H1 (cell line): Measurements from ENCODE around the gene RUFY3. TPM values are rescaled to one million over a fixed set of nuclear protein-coding genes. Genes with fewer than 3 reads are reported as not detected.
A peak's percentile ranks its signal among the peaks of the same experiment; 100 is the strongest.

Experiments used
- CTCF ChIA-PET: fragments of 300-600 bp; sonication (Branson Sonifier 250); formaldehyde crosslinking; loops from one replicate; lab custom pipeline; 2021; ENCODE audit not compliant: partially characterized antibody; lab: Charles Lee
- POLR2A ChIA-PET: fragments of 300-600 bp; sonication (Branson Sonifier 250); formaldehyde crosslinking; loops from one replicate; lab custom pipeline; 2021; ENCODE audit warnings: inconsistent platforms; ENCODE audit not compliant: partially characterized antibody; lab: Charles Lee
- DNase-seq, 2 experiments: peaks; one replicate each; pipeline versions ENCODE4 v3.0.0 to v3.0.0-alpha.2; 2010 to 2022; ENCODE audit warnings: low spot score in 2 of 2, low read depth in 1 of 2, mixed read lengths in 1 of 2
- FAIRE-seq: peaks from 2 replicates; lab custom pipeline; 2011; peaks lifted over from hg19 to GRCh38; lab: Jason Lieb, UNC
- H2AFZ ChIP-seq: 2 replicates; pipeline ENCODE4 v1.8.1; 2012; ENCODE audit warnings: low read length, inconsistent platforms
- H2AK5ac ChIP-seq: 2 replicates; pipeline ENCODE4 v1.6.1; 2013; ENCODE audit warnings: low read depth, low read length
- H2BK120ac ChIP-seq: replicated peaks from 2 replicates; pipeline ENCODE3; 2013; ENCODE audit warnings: low read depth, low read length, inconsistent platforms
- H2BK12ac ChIP-seq: 2 replicates; pipeline ENCODE4 v1.6.1; 2013; ENCODE audit warnings: low read depth, low read length
- H2BK15ac ChIP-seq: 2 replicates; pipeline ENCODE4 v1.6.1; 2013; ENCODE audit warnings: low read length
- H2BK20ac ChIP-seq: 2 replicates; pipeline ENCODE4 v1.6.1; 2013; ENCODE audit warnings: low read length
- H2BK5ac ChIP-seq: 2 replicates; pipeline ENCODE4 v1.6.1; 2013; ENCODE audit warnings: low read depth, low read length
- H3K14ac ChIP-seq: 2 replicates; pipeline ENCODE4 v1.6.1; 2013; ENCODE audit warnings: inconsistent platforms; ENCODE audit not compliant: insufficient read length
- H3K18ac ChIP-seq: 2 replicates; pipeline ENCODE4 v1.6.1; 2013; ENCODE audit warnings: low read length; ENCODE audit errors: extremely low read depth
- H3K23ac ChIP-seq: 2 replicates; pipeline ENCODE4 v1.6.1; 2013; ENCODE audit warnings: inconsistent platforms; ENCODE audit not compliant: insufficient read length
- H3K23me2 ChIP-seq: 2 replicates; pipeline ENCODE4 v1.6.1; 2013; ENCODE audit warnings: low read depth, low read length
- H3K27ac ChIP-seq: 2 replicates; pipeline ENCODE4 v1.6.1; 2011; ENCODE audit warnings: low read depth, low read length, inconsistent platforms
- H3K27me3 ChIP-seq, 4 experiments: replicated peaks in 1 of 4; 1 replicate in 1 of 4; 2 replicates in 3 of 4; pipeline versions ENCODE4 v1.6.1 to v1.8.1; 2011 to 2013; ENCODE audit warnings: low read length in 3 of 4, mild to moderate bottlenecking in 3 of 4, inconsistent platforms in 2 of 4, mixed read lengths in 2 of 4, moderate library complexity in 1 of 4; ENCODE audit not compliant: control insufficient read depth in 3 of 4, insufficient read depth in 3 of 4; ENCODE audit errors: extremely low read depth in 1 of 4
- H3K36me3 ChIP-seq, 4 experiments: 2 replicates each; pipeline versions ENCODE4 v1.6.1 to v1.8.1; 2011 to 2013; ENCODE audit warnings: mild to moderate bottlenecking in 4 of 4, low read length in 3 of 4, moderate library complexity in 2 of 4, control low read depth in 1 of 4, inconsistent platforms in 1 of 4; ENCODE audit not compliant: insufficient read depth in 4 of 4, control insufficient read depth in 2 of 4
- H3K4ac ChIP-seq: replicated peaks from 2 replicates; pipeline ENCODE3; 2013; ENCODE audit warnings: low read length, low read depth, mixed read lengths, inconsistent platforms; ENCODE audit not compliant: insufficient read length
- H3K4me1 ChIP-seq, 4 experiments: replicated peaks in 1 of 4; 1 replicate in 1 of 4; 2 replicates in 3 of 4; pipeline versions ENCODE4 v1.6.1 to v1.8.1; 2011 to 2013; ENCODE audit warnings: low read length in 3 of 4, inconsistent platforms in 2 of 4, mixed read lengths in 1 of 4; ENCODE audit not compliant: insufficient read depth in 4 of 4, control insufficient read depth in 3 of 4
- H3K4me2 ChIP-seq, 2 experiments: 2 replicates each; pipeline versions ENCODE4 v1.6.1 to v1.8.1; 2011 to 2013; ENCODE audit warnings: low read depth in 2 of 2, low read length in 2 of 2, control low read depth in 1 of 2, inconsistent platforms in 1 of 2, mild to moderate bottlenecking in 1 of 2; ENCODE audit not compliant: insufficient read depth in 1 of 2
- H3K4me3 ChIP-seq, 4 experiments: fragments of 200-600, 300-600 bp in 1 of 4; sonication (generic), shearing (Covaris generic), sonication (Bioruptor Twin) in 1 of 4; 2 replicates each; pipeline versions ENCODE4 v1.5.1 to v1.8.1; 2011 to 2016; ENCODE audit warnings: low read length in 4 of 4, low read depth in 3 of 4, control low read depth in 2 of 4, inconsistent platforms in 2 of 4, mild to moderate bottlenecking in 2 of 4, mixed read lengths in 1 of 4, moderate library complexity in 1 of 4; ENCODE audit not compliant: insufficient read depth in 2 of 4; ENCODE audit errors: extremely low read depth in 1 of 4
- H3K56ac ChIP-seq: replicated peaks from 2 replicates; pipeline ENCODE3; 2013; ENCODE audit warnings: low read depth, mild to moderate bottlenecking, mixed read lengths, low read length, inconsistent platforms; ENCODE audit not compliant: insufficient read length
- H3K79me1 ChIP-seq: 2 replicates; pipeline ENCODE4 v1.6.1; 2013; ENCODE audit warnings: low read depth, low read length, control low read depth
- H3K79me2 ChIP-seq, 2 experiments: 2 replicates each; pipeline versions ENCODE4 v1.6.1 to v1.8.1; 2012 to 2013; ENCODE audit warnings: low read length in 2 of 2, mild to moderate bottlenecking in 2 of 2, inconsistent platforms in 1 of 2; ENCODE audit not compliant: insufficient read depth in 2 of 2, control insufficient read depth in 1 of 2
- H3K9ac ChIP-seq, 4 experiments: replicated peaks in 1 of 4; 1 replicate in 1 of 4; 2 replicates in 3 of 4; pipeline versions ENCODE4 v1.6.1 to v1.8.1; 2011 to 2013; ENCODE audit warnings: low read depth in 3 of 4, low read length in 3 of 4, control low read depth in 2 of 4, mild to moderate bottlenecking in 2 of 4, moderate library complexity in 2 of 4, inconsistent platforms in 1 of 4; ENCODE audit errors: extremely low read depth in 1 of 4
- H3K9me3 ChIP-seq, 2 experiments: 2 replicates each; pipeline versions ENCODE4 v1.6.1 to v1.8.1; 2012 to 2013; ENCODE audit warnings: mild to moderate bottlenecking in 2 of 2, moderate library complexity in 2 of 2, control low read depth in 1 of 2, inconsistent platforms in 1 of 2, low read depth in 1 of 2, low read length in 1 of 2, mixed read lengths in 1 of 2; ENCODE audit not compliant: insufficient read depth in 2 of 2
- H4K20me1 ChIP-seq, 2 experiments: replicated peaks in 1 of 2; 2 replicates each; pipeline versions ENCODE3 to v1.8.1; 2011 to 2013; ENCODE audit warnings: inconsistent platforms in 2 of 2, low read length in 2 of 2, mild to moderate bottlenecking in 1 of 2; ENCODE audit not compliant: insufficient read depth in 2 of 2, control insufficient read depth in 1 of 2
- H4K5ac ChIP-seq: 2 replicates; pipeline ENCODE4 v1.6.1; 2013; ENCODE audit warnings: low read length, low read depth, mixed read lengths, inconsistent platforms; ENCODE audit not compliant: insufficient read length
- H4K8ac ChIP-seq: 2 replicates; pipeline ENCODE4 v1.8.0; 2013; ENCODE audit warnings: mild to moderate bottlenecking, moderate library complexity, low read length, inconsistent platforms; ENCODE audit not compliant: insufficient read depth; ENCODE audit errors: extremely low read depth
- H4K91ac ChIP-seq: replicated peaks from 2 replicates; pipeline ENCODE3; 2013; ENCODE audit warnings: low read length, mixed read lengths, inconsistent platforms; ENCODE audit not compliant: insufficient read length
- TEAD4 ChIP-seq: IDR thresholded peaks from 2 replicates; pipeline ENCODE4 v1.6.1; 2012; ENCODE audit warnings: low read depth, low read length, inconsistent platforms, mixed read lengths
- ZNF274 ChIP-seq: IDR thresholded peaks from 2 replicates; pipeline ENCODE4 v1.7.0; 2012; ENCODE audit warnings: low read length, borderline replicate concordance; ENCODE audit errors: extremely low read depth
- WGBS, 2 experiments: shearing (Covaris generic) in 1 of 2; methylation state at CpG; one replicate each; pipeline versions ENCODE4 v1.1.6 to v1.1.7; 2013 to 2015; ENCODE audit warnings: low lambda C conversion rate in 2 of 2, mixed read lengths in 2 of 2, inconsistent platforms in 1 of 2, low coverage in 1 of 2, missing lambda C conversion rate in 1 of 2; ENCODE audit not compliant: insufficient replicate concordance in 2 of 2, insufficient coverage in 1 of 2, insufficient read length in 1 of 2; ENCODE audit errors: extremely low coverage in 1 of 2, missing lambda C conversion rate in 1 of 2; 5-methylcytosine and 5-hydroxymethylcytosine counted together
- polyA plus RNA-seq, 7 experiments: library from polyadenylated mRNA; depleted of rRNA in 3 of 7; stranded (reverse) in 5 of 7; unstranded in 2 of 7; fragments of >200 nt in 5 of 7; fragments of 200-250 nt in 2 of 7; gene quantifications; 1 replicate in 5 of 7; 2 replicates in 1 of 7; 4 replicates in 1 of 7; pipeline versions ENCODE4 v1.2.1 to v1.2.3, GENCODE V29; 2011 to 2013; ENCODE audit warnings: missing spikeins in 2 of 7, mixed read lengths in 2 of 7
- total RNA-seq: library from RNA; stranded (reverse); fragmentation: NEBNext Ultra II Directional; extraction: Animal tissue kit (Norgen Biotek cat#: 25700); gene quantifications from 2 replicates; pipeline ENCODE4 v1.2.1, GENCODE V29; 2021

RUFY3 gene
- total and polyA plus RNA-seq, 2 of the 8 experiments (the other 6 are each of a cell fraction or from before 2014, with no cell fraction given): 7.8 to 33.1 TPM

- POLR2A ChIA-PET: interaction anchor here (0.8 kb wide), 2 partner anchors 36 to 125 kb away, joined by 3 to 4 read pairs; no protein-coding TSS in a partner anchor
- no peak for FAIRE-seq
- CTCF ChIA-PET: interaction anchor here (1.1 to 1.5 kb wide), 3 partner anchors 16 to 141 kb away, joined by 4 read pairs; no protein-coding TSS in a partner anchor
Observed at GRCh38 chr4:70741867-70742658, 20.3 kb downstream of the RUFY3 start.

More at GRCh38 chr4:70741867-70742658, 20.3 kb downstream of the RUFY3 start:
- no peak overlapping the region for H3K56ac ChIP-seq
- H3K36me3 ChIP-seq: no peaks in the 10 kb centered on the region
- no peaks in the 10 kb centered on the region for H3K79me1 ChIP-seq
- no peak overlapping the region for H2BK120ac ChIP-seq
- no peak overlapping the region for H2BK12ac ChIP-seq
- H2BK5ac ChIP-seq: no peak overlapping the region
- 78% methylated on average over 5 of the region's 5 CpGs; no CpG with 5 or more reads in 1 of the 2 experiments for WGBS, 2 experiments
- no peak overlapping the region for H3K18ac ChIP-seq
- no peak overlapping the region for H2BK15ac ChIP-seq
- H4K5ac ChIP-seq: no peak overlapping the region
- no peak overlapping the region for H2AK5ac ChIP-seq
- H3K9ac ChIP-seq: no peak overlapping the region
- no peak for DNase-seq
- H3K4me1 ChIP-seq: peaks cover 0 to 3% (median 1%) of the 10 kb centered on the region in 4 experiments; a peak in 3 of 7 replicates
- no peak overlapping the region for H3K27ac ChIP-seq
- no peak overlapping the region for H2BK20ac ChIP-seq
- H3K14ac ChIP-seq: no peak overlapping the region
- H3K23ac ChIP-seq: no peak overlapping the region
- H3K9me3 ChIP-seq: no peaks in the 10 kb centered on the region
- H3K23me2 ChIP-seq: no peaks in the 10 kb centered on the region
- no peak overlapping the region for H4K8ac ChIP-seq
- H2AFZ ChIP-seq: no peak overlapping the region
- no peak overlapping the region for H3K4me2 ChIP-seq
- TF ChIP-seq ZNF274: no peak
- 0 out of 2 replicates have a peak, but pooled peaks have one; percentile 11 for TF ChIP-seq TEAD4
- TF ChIP-seq, all 59 proteins: peak for 1
- Histone ChIP-seq H4K91ac (no peak overlapping the region), H3K79me2 (no peaks in the 10 kb centered on the region), H4K20me1 (peaks cover 0 to 1% of the 10 kb centered on the region in 2 experiments), H3K4ac (no peak overlapping the region), H3K4me3 (no peak overlapping the region), H3K27me3 (no peaks in the 10 kb centered on the region)
